Lung (tissue), 12 donors: ENCODE results near the gene DLG2. TPM values are rescaled to one million over a fixed set of nuclear protein-coding genes. Genes with fewer than 3 reads are reported as not detected.
A peak's percentile ranks its signal among the peaks of the same experiment; 100 is the strongest.

Experiments
- ATAC-seq: fragments of 200-7000 bp; cut with Tn5 transposase; one replicate; pipeline ENCODE4 v1.9.1; 2020; ENCODE audit warnings: moderate number of reproducible peaks; ENCODE audit not compliant: insufficient read depth, low FRiP score
- DNase-seq, 3 donors: peaks; one replicate each; pipeline ENCODE4 v3.0.0-alpha.2; 2013 to 2017
- H3K27ac ChIP-seq, 2 donors: one replicate each; pipeline ENCODE4 v1.5.1; 2013; ENCODE audit warnings: mild to moderate bottlenecking in 2 of 2, moderate library complexity in 2 of 2, control low read depth in 1 of 2, inconsistent platforms in 1 of 2, low read depth in 1 of 2, low read length in 1 of 2
- H3K27me3 ChIP-seq, 3 donors: one replicate each; pipeline ENCODE4 v1.5.1; 2013; ENCODE audit warnings: low read length in 2 of 3; ENCODE audit not compliant: control insufficient read depth in 3 of 3, insufficient read depth in 3 of 3
- H3K36me3 ChIP-seq, 4 donors: one replicate each; pipeline ENCODE4 v1.5.1; 2013; ENCODE audit warnings: low read length in 4 of 4, mild to moderate bottlenecking in 1 of 4, moderate library complexity in 1 of 4; ENCODE audit not compliant: control insufficient read depth in 4 of 4, insufficient read depth in 4 of 4
- H3K4me1 ChIP-seq, 5 donors: one replicate each; pipeline ENCODE4 v1.5.1; 2013; ENCODE audit warnings: low read length in 5 of 5, mild to moderate bottlenecking in 2 of 5, moderate library complexity in 1 of 5; ENCODE audit not compliant: control insufficient read depth in 5 of 5, insufficient read depth in 5 of 5
- H3K4me3 ChIP-seq: one replicate; pipeline ENCODE4 v1.5.1; 2013; ENCODE audit warnings: mild to moderate bottlenecking, control low read depth, moderate library complexity
- H3K9ac ChIP-seq, 2 donors: one replicate each; pipeline ENCODE4 v1.5.1; 2013; ENCODE audit warnings: low read length in 2 of 2, control low read depth in 1 of 2; ENCODE audit not compliant: insufficient read depth in 1 of 2
- H3K9me3 ChIP-seq, 4 donors: one replicate each; pipeline ENCODE4 v1.5.1; 2013; ENCODE audit warnings: low read length in 3 of 4, mild to moderate bottlenecking in 1 of 4, moderate library complexity in 1 of 4; ENCODE audit not compliant: control insufficient read depth in 4 of 4, insufficient read depth in 3 of 4
- CTCF ChIP-seq: IDR thresholded peaks from 2 replicates; pipeline ENCODE4 v1.5.1; 2012; ENCODE audit warnings: mild to moderate bottlenecking; ENCODE audit errors: control extremely low read depth, extremely low read depth
- WGBS, 2 donors: extraction: QIAGEN DNeasy Blood & Tissue Kit; methylation state at CpG; one replicate each; pipeline ENCODE4 v1.1.7; 2013; 5-methylcytosine and 5-hydroxymethylcytosine counted together
- polyA plus RNA-seq, 2 donors: library from polyadenylated mRNA; stranded (reverse); fragments of 200-250 nt; gene quantifications; one replicate each; pipeline ENCODE4 v1.2.1, GENCODE V29; 2013
- total RNA-seq, 2 donors: library from RNA; depleted of rRNA in 1 of 2; stranded (reverse); fragments of >200 nt in 1 of 2; gene quantifications; one replicate each; pipeline ENCODE4 v1.2.1, GENCODE V29; 2014 to 2021
- donor health status: control.
- donor health status: control.
- donor health status: Bipolar disorder and iron deficiency.
- donor health status: healthy.
- donor health status: DM: yes; HTN: yes; CAD: no.

Gene DLG2
- total and polyA plus RNA-seq, 4 donors, result 0.32 to 24.1 (median 5.4) TPM

GRCh38 chr11:84465040-84465439, 1162.1 kb downstream of the DLG2 start:
- no peak for ATAC-seq
- TF ChIP-seq CTCF, result no peak
- 72 to 78% methylated on average over 4 of the region's 4 CpGs for WGBS, 2 donors
- Histone ChIP-seq H3K27ac (no peak overlapping the region), H3K4me3 (no peak overlapping the region), H3K9me3 (no peaks in the 10 kb centered on the region), H3K27me3 (no peaks in the 10 kb centered on the region), H3K4me1 (no peaks in the 10 kb centered on the region), H3K36me3 (no peaks in the 10 kb centered on the region), H3K9ac (no peak overlapping the region)
- DNase-seq, result no peak

- TF ChIP-seq CTCF, result no peak
- Histone ChIP-seq H3K36me3 (no peaks in the 10 kb centered on the region), H3K27ac (no peak overlapping the region), H3K27me3 (no peaks in the 10 kb centered on the region), H3K4me3 (no peak overlapping the region), H3K4me1 (no peaks in the 10 kb centered on the region), H3K9me3 (no peaks in the 10 kb centered on the region), H3K9ac (no peak overlapping the region)
- ATAC-seq (no peak), DNase-seq (peak in 1 of 3 donors; percentile 4)
- 88 to 91% methylated on average over 3 of the region's 3 CpGs for WGBS, 2 donors
These were observed 1171.5 kb downstream of the DLG2 start for GRCh38 chr11:84455691-84456090.

- ATAC-seq (no peak), DNase-seq (no peak)
- Histone ChIP-seq H3K27me3 (no peaks in the 10 kb centered on the region), H3K27ac (no peak overlapping the region), H3K9ac (no peak overlapping the region), H3K9me3 (no peaks in the 10 kb centered on the region), H3K4me1 (no peaks in the 10 kb centered on the region), H3K4me3 (no peak overlapping the region), H3K36me3 (no peaks in the 10 kb centered on the region)
- TF ChIP-seq CTCF, result no peak
These were observed 1174.9 kb downstream of the DLG2 start for GRCh38 chr11:84452211-84452610.

- ATAC-seq (no peak), DNase-seq (no peak)
- H3K27ac ChIP-seq, result no peak overlapping the region
- no peak overlapping the region for H3K4me3 ChIP-seq
- no peaks in the 10 kb centered on the region for H3K36me3 ChIP-seq
- H3K27me3 ChIP-seq, result peaks cover 0 to 3% (median 0%) of the 10 kb centered on the region in 3 donors
- TF ChIP-seq CTCF, result no peak
- H3K4me1 ChIP-seq, result peaks cover 0 to 6% (median 0%) of the 10 kb centered on the region in 5 donors
- no peak overlapping the region for H3K9ac ChIP-seq
- H3K9me3 ChIP-seq, result no peaks in the 10 kb centered on the region
These were observed 1188.6 kb downstream of the DLG2 start for GRCh38 chr11:84438565-84438964.
